Testis (tissue), 3 donors: ENCODE results near the gene ATL2. TPM values are rescaled to one million over a fixed set of nuclear protein-coding genes. Genes with fewer than 3 reads are reported as not detected.

Experiments
- DNase-seq: peaks from one replicate; pipeline ENCODE4 v3.0.0-alpha.2; 2019
- H3K27ac ChIP-seq, 2 donors: fragments of 200-600 bp; sonication (generic); one replicate each; pipeline ENCODE4 v1.5.1; 2019
- H3K27me3 ChIP-seq: fragments of 200-600 bp; sonication (generic); one replicate; pipeline ENCODE4 v1.5.1; 2019
- H3K36me3 ChIP-seq: fragments of 200-600 bp; sonication (generic); one replicate; pipeline ENCODE4 v1.5.1; 2017; ENCODE audit warnings: low read depth; ENCODE audit errors: missing control alignments
- H3K4me1 ChIP-seq: fragments of 200-600 bp; sonication (generic); one replicate; pipeline ENCODE4 v1.5.1; 2019
- H3K4me3 ChIP-seq, 2 donors: fragments of 200-600 bp; sonication (generic); one replicate each; pipeline ENCODE4 v1.5.1; 2017 to 2019
- H3K9me3 ChIP-seq: fragments of 200-600 bp; sonication (generic); one replicate; pipeline ENCODE4 v1.5.1; 2017
- POLR2A ChIP-seq: fragments of 450-650 bp; IDR thresholded peaks from one replicate; pipeline ENCODE4 v1.6.1; 2017; ENCODE audit warnings: antibody characterized with exemption, mild to moderate bottlenecking, moderate library complexity
- WGBS, 2 donors: methylation state at CpG; one replicate each; pipeline ENCODE4 v1.1.5; 2018; 5-methylcytosine and 5-hydroxymethylcytosine counted together
- intact Hi-C: fragments of 100-400 bp; cut with DNase I; formaldehyde crosslinking; loops from one replicate; pipeline ENCODE4 v1.15.1; 2023; ENCODE audit warnings: low total_unique reads
- polyA plus RNA-seq: library from polyadenylated mRNA; stranded (reverse); fragments of 350-450 nt; fragmentation: Illumina TruSeq; extraction: RNeasy Lipid Tissue Mini Kit (QIAGEN cat#74804); gene quantifications from one replicate; pipeline ENCODE4 v1.2.3, GENCODE V29; 2014; ENCODE audit warnings: low read depth, low replicate concordance; ENCODE audit not compliant: insufficient read depth
- total RNA-seq, 2 donors: library from RNA; depleted of rRNA; stranded (reverse); fragments of >200 nt; gene quantifications; one replicate each; pipeline ENCODE4 v1.2.3, GENCODE V29; 2016
- TF ChIP-seq, protein P1 (sequence below), 3 experiments: fragments of 450-650 bp in 2 of 3; fragments of 200-600 bp in 1 of 3; sonication (generic) in 1 of 3; IDR thresholded peaks; one replicate each; pipeline ENCODE4 v1.5.1; 2016 to 2019; ENCODE audit warnings: antibody characterized with exemption in 3 of 3, mild to moderate bottlenecking in 2 of 3, moderate library complexity in 1 of 3

The ATL2 gene
- total and polyA plus RNA-seq, 3 donors from 2014 or later: 38.8 to 96.3 (median 80.9) TPM

DNA sequence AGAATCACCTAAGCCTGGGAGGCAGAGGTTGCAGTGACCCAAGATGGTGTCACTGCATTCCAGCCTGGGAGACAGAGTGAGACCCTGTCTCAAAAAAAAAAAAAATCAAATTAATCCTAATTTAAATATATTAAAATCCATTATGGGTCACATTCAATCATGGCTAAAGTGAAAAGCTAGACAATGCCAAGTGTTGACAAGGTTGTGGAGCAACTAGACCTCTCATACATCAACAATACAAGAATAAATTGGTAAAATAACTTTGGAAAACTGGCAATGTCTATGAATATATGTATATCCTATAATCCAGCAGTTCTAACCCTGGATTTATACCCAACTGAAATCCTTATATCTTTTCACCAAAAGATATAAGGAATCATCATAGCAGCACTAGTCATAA lies 23.4 kb upstream of the ATL2 start:
- Histone ChIP-seq H3K36me3 (no peaks in the 10 kb centered on the region), H3K4me1 (peaks cover 2% of the 10 kb centered on the region), H3K9me3 (no peaks in the 10 kb centered on the region), H3K27me3 (no peaks in the 10 kb centered on the region), H3K4me3 (no peak overlapping the region), H3K27ac (no peak overlapping the region)
- DNase-seq: no peak
- no peak for TF ChIP-seq POLR2A
- TF ChIP-seq, protein P1, sequence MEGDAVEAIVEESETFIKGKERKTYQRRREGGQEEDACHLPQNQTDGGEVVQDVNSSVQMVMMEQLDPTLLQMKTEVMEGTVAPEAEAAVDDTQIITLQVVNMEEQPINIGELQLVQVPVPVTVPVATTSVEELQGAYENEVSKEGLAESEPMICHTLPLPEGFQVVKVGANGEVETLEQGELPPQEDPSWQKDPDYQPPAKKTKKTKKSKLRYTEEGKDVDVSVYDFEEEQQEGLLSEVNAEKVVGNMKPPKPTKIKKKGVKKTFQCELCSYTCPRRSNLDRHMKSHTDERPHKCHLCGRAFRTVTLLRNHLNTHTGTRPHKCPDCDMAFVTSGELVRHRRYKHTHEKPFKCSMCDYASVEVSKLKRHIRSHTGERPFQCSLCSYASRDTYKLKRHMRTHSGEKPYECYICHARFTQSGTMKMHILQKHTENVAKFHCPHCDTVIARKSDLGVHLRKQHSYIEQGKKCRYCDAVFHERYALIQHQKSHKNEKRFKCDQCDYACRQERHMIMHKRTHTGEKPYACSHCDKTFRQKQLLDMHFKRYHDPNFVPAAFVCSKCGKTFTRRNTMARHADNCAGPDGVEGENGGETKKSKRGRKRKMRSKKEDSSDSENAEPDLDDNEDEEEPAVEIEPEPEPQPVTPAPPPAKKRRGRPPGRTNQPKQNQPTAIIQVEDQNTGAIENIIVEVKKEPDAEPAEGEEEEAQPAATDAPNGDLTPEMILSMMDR (IDR thresholded peaks at IDR 0.05): no peak
- intact Hi-C loops: no loop called here

DNA sequence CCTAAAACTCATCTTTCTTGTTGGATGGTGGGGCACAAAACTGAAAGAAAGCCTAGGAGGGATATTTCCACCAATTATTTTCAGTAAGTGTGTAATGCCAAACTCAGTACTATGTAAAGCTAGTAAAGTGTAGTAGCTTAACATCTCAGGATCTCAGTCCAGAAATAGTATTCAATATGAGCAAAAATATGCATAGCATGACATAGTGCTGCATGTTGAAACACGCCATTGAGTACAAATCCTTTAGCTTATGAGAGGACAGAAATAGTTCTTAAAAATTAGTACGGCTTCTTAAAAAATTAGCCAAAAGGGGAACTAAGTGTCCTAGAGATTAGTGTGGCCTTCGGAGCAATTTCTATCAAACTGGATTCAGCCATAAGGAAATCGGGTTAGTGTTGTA lies 21.7 kb upstream of the ATL2 start:
- H3K4me3 ChIP-seq: no peak overlapping the region
- no peaks in the 10 kb centered on the region for H3K36me3 ChIP-seq
- 86 to 88% methylated on average over 4 of the region's 4 CpGs for WGBS, 2 donors
- H3K4me1 ChIP-seq: no peaks in the 10 kb centered on the region
- intact Hi-C loops: no loop called here
- H3K27me3 ChIP-seq: no peaks in the 10 kb centered on the region
- DNase-seq: no peak
- no peak overlapping the region for H3K27ac ChIP-seq
- no peaks in the 10 kb centered on the region for H3K9me3 ChIP-seq
- TF ChIP-seq, protein P1 (IDR thresholded peaks at IDR 0.05): no peak
- no peak for TF ChIP-seq POLR2A

DNA sequence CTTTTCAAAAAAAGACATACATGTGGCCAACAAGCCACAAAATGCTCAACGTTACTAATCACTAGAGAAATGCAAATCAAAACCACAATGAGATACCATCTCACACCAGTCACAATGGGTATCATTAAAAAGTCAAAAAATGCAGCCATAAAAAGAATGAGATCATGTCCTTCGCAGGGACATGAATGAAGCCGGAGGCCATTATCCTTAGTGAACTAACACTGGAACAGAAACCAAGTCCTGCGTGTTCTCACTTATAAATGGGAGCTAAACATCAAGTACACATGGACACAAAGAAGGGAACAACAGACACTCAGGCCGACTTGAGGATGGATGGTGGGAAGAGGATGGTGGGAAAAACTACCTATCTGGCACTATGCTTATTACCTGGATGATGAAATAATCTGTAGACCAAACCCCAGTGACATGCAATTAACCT lies 17.8 kb upstream of the ATL2 start:
- intact Hi-C loops: no loop called here

DNA sequence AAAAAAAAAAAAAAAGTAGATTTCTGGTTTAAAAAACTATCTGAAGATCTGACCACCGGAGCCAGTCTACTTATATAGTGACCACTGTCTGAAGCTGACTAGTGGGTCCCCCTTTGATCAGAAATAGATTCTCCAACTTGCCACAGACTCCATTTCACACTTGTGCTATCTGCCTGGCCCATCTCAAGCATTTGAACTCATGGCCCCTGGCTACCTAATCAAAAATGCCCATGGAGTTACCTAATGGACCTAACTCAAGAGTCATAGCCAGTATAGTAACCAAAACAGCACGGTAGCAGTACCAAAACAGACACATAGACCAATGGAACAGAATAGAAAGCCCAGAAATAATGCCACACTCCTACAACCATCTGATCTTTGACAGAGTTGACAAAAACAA lies 17.0 kb upstream of the ATL2 start:
- Histone ChIP-seq H3K4me3 (no peak overlapping the region), H3K36me3 (no peaks in the 10 kb centered on the region), H3K4me1 (no peaks in the 10 kb centered on the region), H3K9me3 (no peaks in the 10 kb centered on the region), H3K27ac (no peak overlapping the region), H3K27me3 (no peaks in the 10 kb centered on the region)
- TF ChIP-seq, protein P1 (IDR thresholded peaks at IDR 0.05): no peak
- TF ChIP-seq POLR2A: no peak
- intact Hi-C loops: no loop called here
- DNase-seq: no peak
- 97 to 98% methylated on average over 2 of the region's 2 CpGs for WGBS, 2 donors

More for the DNA sequence above, 17.8 kb upstream of the ATL2 start:
- no peak for TF ChIP-seq POLR2A
- TF ChIP-seq, protein P1 (IDR thresholded peaks at IDR 0.05): no peak
- no peaks in the 10 kb centered on the region for H3K9me3 ChIP-seq
- WGBS, 2 donors: 83 to 84% methylated on average over 5 of the region's 5 CpGs
- no peaks in the 10 kb centered on the region for H3K36me3 ChIP-seq
- H3K4me1 ChIP-seq: no peaks in the 10 kb centered on the region
- DNase-seq: no peak
- H3K4me3 ChIP-seq: no peak overlapping the region
- no peaks in the 10 kb centered on the region for H3K27me3 ChIP-seq
- no peak overlapping the region for H3K27ac ChIP-seq

DNA sequence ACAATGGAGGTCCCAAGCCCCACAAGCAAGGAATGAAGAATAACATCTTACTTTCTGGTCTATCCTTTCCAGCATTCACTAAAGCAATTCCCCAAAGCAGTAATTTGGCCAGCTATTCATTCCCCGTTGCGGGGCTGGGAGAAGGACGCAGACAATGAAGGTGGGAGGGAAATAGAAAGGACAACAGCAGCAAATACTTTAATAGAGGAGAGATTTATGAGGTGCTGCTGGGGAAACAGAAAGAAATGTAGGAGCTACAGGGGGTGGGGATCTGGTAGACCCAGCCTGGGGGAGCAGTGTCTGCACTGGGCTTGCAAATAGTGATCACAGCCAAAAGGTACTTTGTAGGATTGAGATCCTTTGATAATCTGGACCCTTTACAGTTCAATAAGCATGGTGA lies 13.9 kb upstream of the ATL2 start:
- no peaks in the 10 kb centered on the region for H3K27me3 ChIP-seq
- DNase-seq: no peak
- H3K36me3 ChIP-seq: no peaks in the 10 kb centered on the region
- TF ChIP-seq, protein P1 (IDR thresholded peaks at IDR 0.05): no peak
- no peak for TF ChIP-seq POLR2A
- intact Hi-C loops: no loop called here
- H3K9me3 ChIP-seq: no peaks in the 10 kb centered on the region
- H3K27ac ChIP-seq: no peak overlapping the region
- H3K4me3 ChIP-seq: no peak overlapping the region
- 73 to 83% methylated on average over 3 of the region's 3 CpGs for WGBS, 2 donors
- no peaks in the 10 kb centered on the region for H3K4me1 ChIP-seq
